GM19043 (cell line): Measurements from ENCODE around the gene PDLIM3.
"Not testable (repeated sequence)": the region's sequence is repeated elsewhere in the genome, so short reads cannot be mapped to it uniquely, and the experiment has no call there.

ENCODE experiments used
- ATAC-seq: cut with Tn5 transposase; IDR thresholded peaks from one replicate; pipeline ENCODE4 v1.9.1; 2021; ENCODE audit warnings: low read depth; ENCODE audit not compliant: unreplicated experiment

PDLIM3 gene

DNA sequence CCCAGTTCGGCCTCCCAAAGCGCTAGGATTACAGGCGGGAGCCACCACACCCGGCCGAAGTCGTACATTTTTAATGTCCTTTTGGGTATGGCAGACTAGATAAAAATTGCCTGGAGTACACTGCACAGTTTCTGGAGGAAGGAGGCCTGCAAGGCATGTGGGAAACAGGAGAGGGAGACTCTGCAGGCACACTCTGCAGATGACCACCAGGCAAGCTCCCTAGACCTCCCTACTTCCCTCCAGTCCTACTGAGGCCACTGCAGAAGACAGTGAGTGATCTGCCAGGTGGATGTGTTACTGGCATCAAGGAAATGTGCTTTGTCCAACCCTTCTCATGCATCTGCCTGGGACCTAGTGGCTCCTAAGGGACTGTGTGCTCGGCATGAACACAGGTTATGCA, 11.4 kb downstream of the PDLIM3 start:
- no peak for ATAC-seq

DNA sequence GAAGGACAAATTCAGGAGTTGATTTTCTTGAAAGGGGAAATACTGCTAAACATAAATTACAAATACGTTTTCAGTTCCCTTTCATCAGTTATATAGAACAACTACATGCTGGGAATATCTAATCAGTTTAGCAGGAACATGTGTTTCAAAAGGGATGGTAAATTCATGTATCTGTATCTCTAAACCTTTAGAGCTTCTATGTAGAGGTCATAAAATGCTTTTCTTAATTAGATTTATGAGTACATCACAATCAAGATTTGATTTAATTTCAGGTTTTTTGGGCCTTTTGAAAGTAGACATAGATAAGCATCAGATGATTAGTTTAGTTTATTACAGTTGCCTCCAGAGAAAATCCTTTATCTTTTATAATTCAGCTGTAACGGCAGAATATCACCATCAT, 12.9 kb downstream of the PDLIM3 start:
- ATAC-seq, result no peak

DNA sequence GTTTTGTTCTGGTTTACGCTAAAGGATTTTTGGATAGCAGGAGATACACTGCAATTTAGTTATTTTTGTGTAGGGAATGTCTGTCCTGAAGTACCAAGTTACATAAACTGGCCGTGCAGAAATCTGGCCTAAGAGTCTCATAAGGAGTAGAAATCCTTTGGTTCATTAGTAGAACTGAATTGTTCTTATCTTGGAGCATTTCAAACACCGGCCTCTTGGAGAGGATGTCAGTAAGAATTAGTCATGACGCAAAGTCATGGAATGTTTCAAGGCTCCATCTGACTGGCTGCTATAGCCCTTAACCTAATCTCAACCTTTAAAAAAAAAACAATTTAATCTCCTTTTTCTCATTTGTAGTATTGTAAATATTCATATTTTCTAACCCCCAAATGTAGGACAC, 15.2 kb downstream of the PDLIM3 start:
- ATAC-seq, result no peak

DNA sequence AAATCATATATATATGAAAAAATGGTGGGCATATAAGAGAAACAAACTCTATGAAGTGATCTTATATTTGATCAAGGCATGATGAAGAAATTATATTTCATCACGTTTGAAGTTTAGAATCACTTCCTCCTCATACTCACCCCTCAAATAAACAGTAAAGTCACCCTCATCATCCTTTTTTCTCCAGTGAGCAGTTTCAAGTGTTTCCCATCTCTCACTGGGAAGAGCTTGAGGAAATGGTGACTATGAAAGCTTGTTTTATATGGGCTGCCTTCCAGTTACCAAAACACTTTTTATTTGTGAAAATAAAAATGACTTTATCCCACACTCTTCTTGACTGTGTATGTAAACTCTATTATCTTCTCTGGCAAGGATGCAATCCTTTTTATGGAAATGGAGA, 16.8 kb downstream of the PDLIM3 start:
- no peak for ATAC-seq

DNA sequence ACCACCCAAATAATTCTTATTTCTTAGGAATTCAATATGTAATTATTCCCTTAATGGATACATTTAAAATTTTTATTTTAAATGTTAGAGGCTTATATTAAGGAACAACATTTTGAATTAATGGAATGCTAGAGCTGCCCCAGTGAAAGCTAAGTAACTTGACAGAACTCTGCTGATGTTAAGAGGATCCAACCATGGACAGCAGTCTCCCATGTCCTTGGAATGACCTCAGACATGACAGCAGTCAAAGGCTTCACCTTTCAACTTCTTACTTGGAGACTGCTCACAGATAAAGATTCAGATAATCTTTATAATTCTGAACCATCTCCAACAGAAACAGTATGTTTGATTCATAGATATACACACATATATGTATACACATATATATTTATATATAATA, 17.2 kb downstream of the PDLIM3 start:
- no peak for ATAC-seq

DNA sequence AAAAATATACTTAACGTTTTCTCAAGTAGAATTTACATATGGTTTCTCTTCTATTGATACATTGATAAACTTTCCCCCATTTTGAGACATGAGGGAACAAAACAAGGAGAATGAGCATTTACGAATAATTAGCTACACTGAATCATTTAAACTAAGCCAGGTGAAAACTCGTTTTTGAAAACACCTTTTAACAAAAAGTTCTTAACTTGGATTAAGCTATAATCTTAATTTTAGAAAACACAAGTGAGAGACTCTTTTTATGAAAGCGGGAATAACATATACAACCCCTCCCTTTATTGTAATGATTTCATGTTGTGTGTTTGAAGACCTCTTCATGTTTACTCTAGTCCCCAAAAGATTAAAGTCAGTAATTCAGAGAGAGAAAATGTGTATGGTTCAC, 20.1 kb downstream of the PDLIM3 start:
- ATAC-seq, result no peak

DNA sequence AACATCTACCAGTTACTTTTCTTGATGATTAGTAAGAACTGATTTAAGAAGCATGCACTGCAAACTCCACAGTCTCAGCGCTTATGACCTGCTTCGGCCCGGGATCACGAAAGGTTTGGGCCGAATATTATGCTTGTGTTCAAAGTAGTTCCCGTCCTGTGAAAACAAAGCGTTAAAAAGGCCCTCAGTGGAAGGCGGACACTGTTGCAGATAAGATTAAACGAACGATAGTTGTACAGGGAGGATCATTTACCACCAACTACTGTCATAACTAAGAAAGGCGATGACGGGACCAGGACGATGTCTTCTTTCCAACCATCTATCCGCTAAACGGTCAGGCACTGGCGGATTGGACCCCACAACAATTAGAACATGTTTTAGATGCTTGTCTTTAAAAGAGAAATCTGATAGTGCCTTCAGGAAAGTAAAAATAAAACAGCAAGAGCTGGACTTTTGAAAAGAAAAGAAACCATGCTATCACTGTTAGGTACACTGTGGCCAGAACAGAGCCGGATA, 21.1 kb downstream of the PDLIM3 start:
- ATAC-seq, result no peak

DNA sequence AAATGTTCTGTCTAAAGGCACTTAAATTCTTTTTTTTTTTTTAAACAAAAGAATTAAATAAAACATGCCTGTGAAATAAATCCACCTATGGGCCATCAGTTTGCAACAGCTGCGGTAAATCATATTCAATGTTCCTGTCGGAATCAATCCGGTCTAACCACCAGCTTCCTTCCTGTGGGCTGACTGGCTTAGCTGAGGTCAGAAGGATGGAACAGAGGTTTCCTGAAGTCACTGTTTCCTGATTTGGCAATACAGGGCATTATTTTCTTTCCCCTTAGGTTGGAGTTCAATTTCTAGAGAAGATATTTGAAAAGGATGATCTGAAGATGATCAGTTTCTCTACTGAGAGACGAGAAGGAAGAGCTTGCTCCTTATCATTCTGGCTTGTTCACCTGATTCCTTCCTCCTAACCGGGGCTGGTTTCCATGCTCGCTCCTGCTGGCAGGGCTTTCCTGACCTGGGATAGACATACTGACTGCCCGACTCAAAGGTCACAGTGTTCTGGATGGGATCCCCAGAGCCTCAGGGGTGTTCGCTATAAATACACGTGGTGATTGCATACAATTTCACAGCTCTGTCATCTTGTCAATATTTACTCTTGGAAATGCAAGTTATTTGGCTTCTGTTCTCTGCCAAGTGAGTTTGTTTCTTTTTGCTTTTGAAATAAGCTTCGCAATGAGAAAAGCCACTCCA, 21.7 kb downstream of the PDLIM3 start:
- no peak for ATAC-seq

DNA sequence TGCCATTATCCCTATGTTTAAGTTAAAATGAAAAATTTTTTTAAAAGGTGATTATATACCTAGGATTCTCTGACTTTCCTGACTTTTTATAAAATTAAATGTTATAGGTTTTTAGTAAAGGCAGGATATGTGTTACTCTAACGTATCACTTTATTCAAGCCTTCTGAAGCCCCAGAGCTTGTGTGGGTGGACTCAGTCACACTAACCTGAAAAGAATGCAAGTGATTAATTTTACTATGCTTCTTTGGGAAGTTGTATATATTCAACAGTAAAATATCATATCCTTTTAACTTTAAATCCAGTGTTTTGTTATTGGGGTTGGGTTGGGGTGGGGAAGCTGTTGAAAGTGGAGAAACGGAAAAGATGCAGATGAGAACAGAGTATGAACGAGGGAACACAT, 22.8 kb downstream of the PDLIM3 start:
- ATAC-seq, result no peak

DNA sequence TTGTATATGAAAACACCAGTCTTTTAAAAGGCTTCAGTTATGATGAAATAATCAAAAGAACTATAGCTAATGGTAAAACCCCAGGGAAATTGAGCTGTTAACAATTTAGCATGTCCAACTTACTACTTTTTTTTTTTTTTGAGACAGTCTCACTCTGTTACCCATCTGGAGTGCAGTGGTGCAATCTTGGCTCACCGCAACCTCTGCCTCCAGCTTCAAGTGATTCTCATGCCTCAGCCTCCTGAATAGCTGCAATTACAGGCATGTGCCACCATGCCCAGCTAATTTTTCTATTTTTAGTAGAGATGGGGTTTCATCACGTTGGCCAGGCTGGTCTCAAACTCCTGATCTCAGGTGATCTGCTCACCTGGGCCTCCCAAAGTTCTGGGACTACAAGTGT, 24.1 kb downstream of the PDLIM3 start:
- ATAC-seq, result not testable (repeated sequence)

DNA sequence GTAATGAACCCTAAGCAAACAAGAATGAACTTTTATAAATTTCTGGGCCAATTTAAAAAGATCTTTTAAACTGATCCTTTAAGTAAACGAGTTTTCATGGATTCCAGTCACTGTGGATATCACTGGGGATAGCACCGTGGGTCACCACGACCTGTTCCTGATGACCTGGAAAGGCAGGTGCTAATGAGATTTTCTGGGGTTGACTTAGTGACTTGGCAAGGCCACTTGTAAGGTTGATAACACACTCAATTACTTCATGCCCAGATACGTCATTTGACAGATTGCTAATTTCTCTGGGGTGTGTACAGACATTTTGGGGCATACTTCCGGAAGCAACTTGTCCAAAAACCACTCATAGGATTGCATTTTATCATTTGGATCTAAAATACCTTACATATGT, 24.5 kb downstream of the PDLIM3 start:
- ATAC-seq, result no peak

DNA sequence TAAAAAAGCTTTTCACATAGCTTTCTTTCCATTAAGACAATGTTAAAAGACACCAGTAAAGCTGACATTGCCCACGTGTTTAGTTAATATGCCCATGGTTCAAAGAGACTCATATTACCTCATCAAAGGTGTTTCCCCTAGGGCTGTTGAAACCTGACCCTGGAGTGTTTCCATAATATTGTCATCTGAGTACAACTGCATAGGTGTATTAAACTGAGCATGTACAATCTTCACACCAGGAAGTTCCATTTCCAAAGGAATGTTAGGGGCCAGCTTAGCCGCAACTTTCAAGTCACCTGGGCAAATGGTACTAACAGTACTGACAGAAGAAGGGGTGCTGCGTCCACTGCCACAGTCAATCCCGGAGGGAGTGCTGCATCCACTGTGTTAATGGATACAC, 27.1 kb downstream of the PDLIM3 start:
- no peak for ATAC-seq

DNA sequence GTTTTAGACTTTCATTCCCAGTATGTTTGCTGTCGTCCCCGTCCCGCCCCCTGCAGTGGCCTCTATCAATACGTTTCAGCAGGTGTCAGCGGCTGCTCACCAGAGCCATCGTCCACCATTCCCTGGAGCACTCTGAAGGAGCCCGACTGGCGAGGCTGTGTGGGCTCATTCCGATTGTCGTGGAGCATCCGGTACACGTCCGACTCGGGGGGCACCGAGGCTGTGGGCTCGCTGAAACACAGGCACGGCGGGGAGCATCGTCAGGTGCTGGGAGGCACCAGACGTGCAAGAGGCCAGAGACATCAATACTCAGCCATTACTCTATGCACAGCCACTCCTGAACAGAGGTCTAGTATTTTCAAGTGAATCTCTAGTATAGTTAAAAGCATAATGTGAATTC, 28.9 kb downstream of the PDLIM3 start:
- ATAC-seq, result no peak

DNA sequence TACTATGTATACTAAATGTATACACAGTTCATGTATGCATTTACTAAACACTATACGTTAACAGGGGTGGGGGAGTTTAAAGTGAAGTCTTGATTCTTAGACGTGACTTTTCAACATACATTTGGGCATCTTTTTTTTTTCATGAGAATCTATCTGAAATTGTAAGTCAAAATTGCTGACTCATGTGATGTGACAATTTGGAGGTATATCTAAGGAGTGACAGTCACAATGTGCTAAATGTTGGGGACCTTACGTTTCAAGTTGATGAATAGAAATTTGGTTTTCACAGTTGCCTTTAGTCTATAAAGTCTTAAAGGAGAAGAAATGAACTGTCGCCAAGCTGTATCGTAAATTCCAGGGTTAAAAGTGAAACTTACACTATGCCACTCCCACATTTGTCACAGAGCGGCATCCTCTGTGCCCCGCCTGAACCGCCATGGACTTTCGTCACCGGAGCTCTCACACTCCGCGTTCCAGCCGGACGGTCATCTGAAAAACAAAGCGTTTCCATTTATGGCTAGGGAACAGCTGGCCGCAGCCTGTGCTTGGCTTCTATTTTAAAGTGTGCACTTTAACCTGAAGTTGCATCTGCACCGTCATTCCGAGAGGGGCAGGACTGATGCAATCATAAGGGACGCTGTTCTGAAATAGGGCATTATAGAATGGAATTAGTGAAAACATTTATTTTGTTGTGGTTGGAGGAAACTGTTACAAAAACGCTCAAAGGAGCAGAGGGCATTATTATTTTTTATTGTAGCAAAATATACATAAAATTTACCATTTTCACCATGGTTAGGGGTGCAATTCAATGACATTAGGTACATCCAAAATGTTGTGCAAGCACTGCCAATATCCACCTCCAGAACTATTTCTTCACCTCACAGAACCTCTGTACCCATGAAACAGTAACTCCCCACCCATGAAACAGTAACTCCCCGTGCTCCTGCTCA, 30.9 kb downstream of the PDLIM3 start:
- ATAC-seq, result no peak

DNA sequence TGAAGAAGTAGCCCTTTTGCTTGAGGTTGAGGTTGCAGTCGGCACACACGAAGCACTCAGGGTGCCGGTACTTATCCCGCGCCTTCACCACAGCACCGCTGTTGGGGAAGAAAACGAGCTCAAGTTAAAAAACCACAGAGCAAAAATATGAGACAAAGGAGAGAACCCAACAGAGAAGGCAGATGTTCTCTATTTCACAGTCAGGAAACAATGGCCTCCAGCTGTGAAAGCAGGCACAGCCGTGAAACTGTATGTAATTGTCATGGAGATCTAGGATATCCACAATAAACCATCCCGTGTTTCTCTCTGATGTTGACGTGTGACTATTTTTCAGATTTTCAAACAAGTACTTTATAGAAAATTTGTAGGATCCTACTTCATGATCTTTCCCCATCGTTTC, 32.9 kb downstream of the PDLIM3 start:
- ATAC-seq, result no peak

DNA sequence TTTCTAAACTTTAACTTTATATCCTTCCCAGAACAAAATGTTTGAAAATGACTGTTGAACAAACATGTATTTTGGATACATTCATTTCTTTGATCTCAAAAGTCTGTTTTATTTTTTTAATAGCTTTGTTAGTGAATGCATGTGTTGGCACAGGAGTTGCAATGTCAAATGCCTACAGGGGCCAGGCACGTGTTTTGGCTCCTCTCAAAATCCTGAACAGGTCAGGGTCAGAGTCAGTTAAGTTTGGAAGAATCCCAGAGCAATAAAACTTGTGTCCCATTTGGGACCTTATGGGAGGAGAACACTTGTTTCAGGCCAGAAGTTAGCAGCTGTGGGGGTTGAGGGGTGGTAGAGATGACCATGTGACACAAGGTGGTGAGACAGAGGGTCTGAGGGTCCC, 34.7 kb downstream of the PDLIM3 start:
- no peak for ATAC-seq

DNA sequence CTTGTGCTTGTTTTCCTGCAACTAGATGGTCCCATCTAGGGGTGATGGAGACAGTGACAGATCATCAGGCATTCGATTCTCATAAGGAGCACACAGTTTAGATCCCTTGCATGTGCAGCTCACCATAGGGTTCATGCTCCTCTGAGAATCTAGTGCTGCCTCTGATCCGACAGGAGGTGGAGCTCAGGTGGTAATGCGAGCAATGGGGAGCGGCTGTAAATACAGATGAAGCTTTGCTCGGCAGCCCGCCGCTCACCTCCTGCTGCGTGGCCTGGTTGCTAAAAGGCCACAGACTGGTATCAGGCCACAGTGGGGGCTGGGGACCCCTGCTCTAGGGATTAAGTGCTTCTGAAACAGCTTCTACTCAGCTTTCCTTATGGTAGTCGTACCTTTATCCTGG, 35.3 kb downstream of the PDLIM3 start:
- ATAC-seq, result no peak

DNA sequence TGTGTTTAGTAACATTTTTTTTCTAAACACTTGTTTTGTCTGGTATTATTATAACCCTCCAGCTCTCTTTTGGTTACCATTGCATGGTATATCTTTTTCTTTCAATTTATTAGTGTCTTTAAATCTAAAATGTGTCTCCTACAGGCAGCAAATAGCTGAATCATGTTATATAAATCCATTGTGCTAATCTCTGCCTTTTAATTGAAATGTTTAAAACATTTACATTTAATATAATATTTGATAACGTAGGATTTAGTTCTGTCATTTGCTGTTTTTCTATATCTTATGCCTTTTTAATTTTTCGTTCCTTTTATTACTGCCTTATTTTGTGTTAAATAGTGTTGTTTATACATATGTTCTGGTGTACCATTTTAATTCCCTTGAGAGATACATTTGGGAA, 46.7 kb downstream of the PDLIM3 start:
- ATAC-seq, result no peak

DNA sequence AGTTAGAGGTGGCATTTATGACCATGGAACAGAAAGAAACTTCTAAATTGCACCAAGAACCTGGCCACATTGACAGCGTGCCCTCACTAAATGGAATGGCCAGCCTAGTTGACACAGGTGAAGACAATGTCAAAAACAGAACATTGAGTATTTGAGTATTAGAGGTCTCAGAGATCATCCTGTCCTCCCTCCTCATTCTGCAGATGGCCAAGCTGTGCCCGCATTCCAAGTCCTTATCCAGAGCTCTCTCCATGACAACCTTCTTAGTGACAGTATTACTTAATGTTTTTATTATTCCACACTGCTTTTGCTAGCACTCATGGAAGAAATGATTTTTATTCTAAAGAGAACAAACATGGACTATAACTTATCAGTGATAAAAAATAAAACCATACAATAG, 53.9 kb downstream of the PDLIM3 start:
- ATAC-seq, result no peak

DNA sequence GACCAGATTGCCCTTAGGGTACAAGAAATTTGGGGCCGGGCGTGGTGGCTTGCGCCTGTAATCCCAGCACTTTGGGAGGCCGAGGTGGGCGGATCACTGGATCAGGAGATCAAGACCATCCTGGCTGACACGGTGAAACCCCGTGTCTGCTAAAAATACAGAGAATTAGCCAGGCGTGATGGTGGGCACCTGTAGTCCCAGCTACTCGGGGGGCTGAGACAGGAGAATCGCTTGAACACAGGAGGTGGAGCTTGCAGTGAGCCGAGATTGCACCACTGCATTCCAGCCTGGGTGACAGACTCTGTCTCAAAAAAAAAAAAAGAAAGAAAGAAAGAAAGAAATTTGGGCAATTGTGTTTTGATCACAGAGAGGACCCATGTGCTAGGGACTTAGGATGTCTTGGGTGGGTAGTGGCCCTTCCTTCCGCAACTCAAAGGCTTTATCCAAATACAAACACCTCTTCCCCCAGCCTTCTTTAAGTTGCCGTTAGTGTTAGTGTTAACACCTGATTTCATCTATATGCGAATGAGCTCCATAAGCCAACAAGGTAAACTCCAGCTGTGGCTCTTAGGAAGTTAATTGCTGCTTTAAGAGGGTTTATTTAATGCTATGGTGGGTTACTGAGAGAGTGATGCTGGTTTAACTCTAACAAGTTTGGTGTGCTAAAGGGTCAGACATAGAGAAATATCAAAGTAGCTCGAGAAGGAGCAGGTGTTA, 55.1 kb downstream of the PDLIM3 start:
- peak; percentile 13 for ATAC-seq

DNA sequence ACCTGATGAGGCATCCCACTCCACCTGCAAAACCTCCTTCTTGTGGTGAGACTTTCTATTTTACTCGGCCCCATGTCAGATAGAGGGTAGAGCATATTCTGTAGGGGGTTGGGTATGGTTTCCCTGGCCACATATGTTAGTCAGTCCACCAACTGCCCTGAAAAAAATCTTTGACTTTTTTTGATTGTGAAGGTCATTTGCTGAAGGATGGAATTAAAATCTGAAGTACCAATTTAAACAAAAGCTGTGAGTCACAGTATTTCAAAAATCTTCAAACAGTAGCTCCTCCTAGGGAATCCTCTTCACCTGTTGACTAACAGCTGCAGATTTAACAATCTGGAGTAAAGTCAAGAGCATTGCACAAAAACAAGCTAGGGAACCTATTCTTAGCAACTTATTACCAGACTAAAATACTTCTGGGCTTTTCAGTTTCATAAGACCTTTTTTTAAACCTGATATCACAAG, 55.8 kb downstream of the PDLIM3 start:
- ATAC-seq, result peak; percentile 89
